Measurements from ENCODE around the gene RIMS1.

The RIMS1 gene, protein sequence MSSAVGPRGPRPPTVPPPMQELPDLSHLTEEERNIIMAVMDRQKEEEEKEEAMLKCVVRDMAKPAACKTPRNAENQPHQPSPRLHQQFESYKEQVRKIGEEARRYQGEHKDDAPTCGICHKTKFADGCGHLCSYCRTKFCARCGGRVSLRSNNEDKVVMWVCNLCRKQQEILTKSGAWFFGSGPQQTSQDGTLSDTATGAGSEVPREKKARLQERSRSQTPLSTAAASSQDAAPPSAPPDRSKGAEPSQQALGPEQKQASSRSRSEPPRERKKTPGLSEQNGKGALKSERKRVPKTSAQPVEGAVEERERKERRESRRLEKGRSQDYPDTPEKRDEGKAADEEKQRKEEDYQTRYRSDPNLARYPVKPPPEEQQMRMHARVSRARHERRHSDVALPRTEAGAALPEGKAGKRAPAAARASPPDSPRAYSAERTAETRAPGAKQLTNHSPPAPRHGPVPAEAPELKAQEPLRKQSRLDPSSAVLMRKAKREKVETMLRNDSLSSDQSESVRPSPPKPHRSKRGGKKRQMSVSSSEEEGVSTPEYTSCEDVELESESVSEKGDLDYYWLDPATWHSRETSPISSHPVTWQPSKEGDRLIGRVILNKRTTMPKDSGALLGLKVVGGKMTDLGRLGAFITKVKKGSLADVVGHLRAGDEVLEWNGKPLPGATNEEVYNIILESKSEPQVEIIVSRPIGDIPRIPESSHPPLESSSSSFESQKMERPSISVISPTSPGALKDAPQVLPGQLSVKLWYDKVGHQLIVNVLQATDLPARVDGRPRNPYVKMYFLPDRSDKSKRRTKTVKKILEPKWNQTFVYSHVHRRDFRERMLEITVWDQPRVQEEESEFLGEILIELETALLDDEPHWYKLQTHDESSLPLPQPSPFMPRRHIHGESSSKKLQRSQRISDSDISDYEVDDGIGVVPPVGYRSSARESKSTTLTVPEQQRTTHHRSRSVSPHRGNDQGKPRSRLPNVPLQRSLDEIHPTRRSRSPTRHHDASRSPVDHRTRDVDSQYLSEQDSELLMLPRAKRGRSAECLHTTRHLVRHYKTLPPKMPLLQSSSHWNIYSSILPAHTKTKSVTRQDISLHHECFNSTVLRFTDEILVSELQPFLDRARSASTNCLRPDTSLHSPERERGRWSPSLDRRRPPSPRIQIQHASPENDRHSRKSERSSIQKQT (N-terminal part only)

DNA sequence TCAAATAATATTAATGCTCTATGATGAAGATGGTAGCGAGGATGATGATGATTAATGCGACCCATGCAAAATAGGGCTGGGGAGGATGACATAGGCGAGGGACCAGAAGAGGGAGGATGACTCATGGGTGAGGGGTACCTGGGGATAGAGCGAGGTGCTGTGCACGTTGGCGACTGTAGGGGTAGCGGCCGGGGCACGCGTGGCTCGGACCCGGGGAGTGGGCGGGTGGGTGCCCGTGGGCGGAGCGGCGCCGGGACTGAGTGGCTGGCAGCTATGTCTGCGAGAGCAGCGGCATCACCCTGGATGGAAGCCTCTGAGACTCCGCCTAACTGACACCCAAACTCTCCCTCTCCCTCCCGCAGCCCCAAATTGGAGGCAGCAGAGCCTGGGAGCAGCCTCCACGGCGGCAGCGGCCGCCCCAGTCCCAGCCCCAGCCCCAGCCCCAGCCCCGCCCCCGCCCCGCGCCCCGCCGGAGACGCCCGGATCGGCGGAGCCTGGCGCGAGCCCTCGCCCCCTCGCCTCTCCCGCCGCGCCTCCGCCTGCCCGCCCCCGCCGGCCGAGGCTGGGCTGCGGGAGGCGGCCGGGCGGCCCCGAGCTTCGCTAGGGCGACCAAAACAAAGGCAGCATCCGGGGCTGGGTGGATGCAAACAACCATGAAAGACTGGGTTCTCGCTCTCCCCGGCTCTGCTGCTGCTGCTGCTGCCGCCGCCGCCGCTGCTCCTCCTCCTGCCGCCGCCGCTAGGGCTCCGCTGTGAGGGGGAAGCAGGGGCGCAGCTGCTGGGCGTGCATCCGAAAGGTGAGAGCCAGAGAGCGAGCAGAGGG, at the start of gene RIMS1:
Gene RIMS1, plus strand, starts transcription at position 367 of the 822 bp plus-strand sequence. CDS start 474 bp downstream, outside the sequence.
- no peak for DNase-seq (ENCODE audit: extremely low read depth, low read depth)
- no peak for TF ChIP-seq CTCF (IDR thresholded peaks at IDR 0.05; ENCODE audit: low read depth, low read length, missing control alignments)
- peak within 1 kb of the TSS; percentile 13; the same call in 1 of the 2 replicates for H3K4me3 ChIP-seq (replicated peaks; ENCODE audit: low read depth, low read length)

DNA sequence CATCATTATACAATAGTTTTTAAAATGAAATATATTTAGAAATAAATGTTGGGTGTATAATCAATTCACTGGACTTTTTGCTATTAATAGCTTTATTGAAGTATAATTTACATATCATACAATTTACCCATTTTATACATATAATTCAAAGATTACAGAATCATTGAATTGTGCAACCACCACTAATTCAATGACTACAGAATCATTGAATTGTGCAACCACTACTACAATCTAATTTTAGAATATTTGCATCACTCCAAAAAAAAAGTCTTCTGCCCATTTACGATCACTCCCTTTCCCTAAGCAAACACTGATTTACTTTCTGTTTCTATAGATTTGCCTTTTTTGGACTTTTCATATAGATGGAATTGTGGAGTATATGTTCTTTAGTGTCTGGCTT, 35.1 kb upstream of the RIMS1 start:
- DNase-seq (ENCODE audit: extremely low read depth, low read depth): no peak
- TF ChIP-seq CTCF (IDR thresholded peaks at IDR 0.05; ENCODE audit: low read depth, low read length, missing control alignments): no peak
- H3K4me3 ChIP-seq (replicated peaks; ENCODE audit: low read depth, low read length): no peak overlapping the region

DNA sequence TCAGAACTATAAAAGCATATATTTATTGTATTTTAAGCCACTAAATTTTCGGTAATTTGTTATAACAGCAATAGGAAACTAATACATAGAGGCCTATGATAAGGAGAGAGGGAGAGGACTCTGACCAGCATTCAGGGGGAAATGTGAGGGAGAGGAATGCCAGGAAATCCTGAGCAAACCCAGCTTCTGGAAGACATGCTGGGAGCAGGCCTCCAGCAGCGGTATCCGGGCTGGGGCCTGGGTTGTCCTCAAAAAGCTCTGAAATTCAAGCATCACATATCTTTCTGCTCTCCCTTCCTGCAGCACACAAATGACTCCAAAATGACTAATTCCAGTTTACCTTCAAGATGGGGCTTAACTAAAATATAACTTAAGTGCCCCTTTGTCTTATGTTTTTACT, 33.4 kb upstream of the RIMS1 start:
- H3K4me3 ChIP-seq (replicated peaks; ENCODE audit: low read depth, low read length): no peak overlapping the region
- DNase-seq (ENCODE audit: extremely low read depth, low read depth): no peak
- no peak for TF ChIP-seq CTCF (IDR thresholded peaks at IDR 0.05; ENCODE audit: low read depth, low read length, missing control alignments)

GRCh38 chr6:71855406-71855805, 30.9 kb upstream of the RIMS1 start:
- no peak for TF ChIP-seq CTCF (IDR thresholded peaks at IDR 0.05; ENCODE audit: low read depth, low read length, missing control alignments)
- no peak overlapping the region for H3K4me3 ChIP-seq (replicated peaks; ENCODE audit: low read depth, low read length)
- no peak for DNase-seq (ENCODE audit: extremely low read depth, low read depth)

- TF ChIP-seq CTCF (IDR thresholded peaks at IDR 0.05; ENCODE audit: low read depth, low read length, missing control alignments): no peak
- H3K4me3 ChIP-seq (replicated peaks; ENCODE audit: low read depth, low read length): no peak overlapping the region
- DNase-seq (ENCODE audit: extremely low read depth, low read depth): no peak
Measured at GRCh38 chr6:71879016-71879415, 7.3 kb upstream of the RIMS1 start.

Data from HFF-Myc (cell line).